H9 (cell line): Measurements from ENCODE around the gene LPCAT1. TPM values are rescaled to one million over a fixed set of nuclear protein-coding genes. Genes with fewer than 3 reads are reported as not detected.

Experiments used
- DNase-seq: peaks from one replicate; pipeline ENCODE4 v3.0.0-alpha.2; 2017
- H2AFZ ChIP-seq: one replicate; pipeline ENCODE4 v1.6.1; 2013; ENCODE audit warnings: mild to moderate bottlenecking, low read length, control low read depth, moderate library complexity
- H2AK5ac ChIP-seq: 2 replicates; pipeline ENCODE4 v1.6.1; 2013; ENCODE audit warnings: low read length, control low read depth, mixed read lengths; ENCODE audit not compliant: insufficient read length
- H2BK120ac ChIP-seq: one replicate; pipeline ENCODE4 v1.6.1; 2013; ENCODE audit warnings: low read depth, mild to moderate bottlenecking, low read length, control low read depth, inconsistent platforms; ENCODE audit not compliant: poor library complexity, severe bottlenecking
- H2BK12ac ChIP-seq: 2 replicates; pipeline ENCODE4 v1.6.1; 2013; ENCODE audit warnings: low read length, control low read depth, mixed read lengths, low read depth; ENCODE audit not compliant: insufficient read length
- H2BK15ac ChIP-seq: 2 replicates; pipeline ENCODE4 v1.6.1; 2013; ENCODE audit warnings: low read depth, low read length, control low read depth
- H2BK20ac ChIP-seq: one replicate; pipeline ENCODE4 v1.6.1; 2013; ENCODE audit warnings: low read depth, mild to moderate bottlenecking, low read length, control low read depth, inconsistent platforms; ENCODE audit not compliant: poor library complexity, severe bottlenecking
- H2BK5ac ChIP-seq: 2 replicates; pipeline ENCODE4 v1.6.1; 2013; ENCODE audit warnings: low read length, control low read depth, mixed read lengths; ENCODE audit not compliant: insufficient read length
- H3K14ac ChIP-seq: 2 replicates; pipeline ENCODE4 v1.6.1; 2013; ENCODE audit warnings: low read length, control low read depth; ENCODE audit not compliant: insufficient read depth
- H3K18ac ChIP-seq: 2 replicates; pipeline ENCODE4 v1.6.1; 2013; ENCODE audit warnings: low read depth, mild to moderate bottlenecking, mixed read lengths, low read length, control low read depth; ENCODE audit not compliant: insufficient read length
- H3K23ac ChIP-seq: 2 replicates; pipeline ENCODE4 v1.6.1; 2013; ENCODE audit warnings: low read length, control low read depth, mixed read lengths, low read depth; ENCODE audit not compliant: insufficient read length
- H3K23me2 ChIP-seq: 2 replicates; pipeline ENCODE4 v1.6.1; 2013; ENCODE audit warnings: low read depth, mild to moderate bottlenecking, mixed read lengths, low read length, control low read depth; ENCODE audit not compliant: insufficient read length, poor library complexity, severe bottlenecking
- H3K27ac ChIP-seq: 2 replicates; pipeline ENCODE4 v1.5.1; 2013; ENCODE audit warnings: low read length, control low read depth, mixed read lengths, low read depth; ENCODE audit not compliant: insufficient read length
- H3K27me3 ChIP-seq: 2 replicates; pipeline ENCODE4 v1.6.1; 2013; ENCODE audit warnings: low read length, control low read depth, inconsistent platforms; ENCODE audit not compliant: insufficient read depth
- H3K4ac ChIP-seq: 2 replicates; pipeline ENCODE4 v1.6.1; 2013; ENCODE audit warnings: low read depth, mild to moderate bottlenecking, control low read depth, inconsistent platforms, low read length, moderate library complexity
- H3K4me1 ChIP-seq: 2 replicates; pipeline ENCODE4 v1.6.1; 2013; ENCODE audit warnings: low read length, control low read depth, inconsistent platforms; ENCODE audit not compliant: insufficient read depth
- H3K4me2 ChIP-seq: 2 replicates; pipeline ENCODE4 v1.6.1; 2013; ENCODE audit warnings: low read length, control low read depth, mixed read lengths; ENCODE audit not compliant: insufficient read length, insufficient read depth
- H3K56ac ChIP-seq: 2 replicates; pipeline ENCODE4 v1.6.1; 2013; ENCODE audit warnings: low read depth, mild to moderate bottlenecking, mixed read lengths, low read length, control low read depth; ENCODE audit not compliant: insufficient read length
- H3K79me1 ChIP-seq: 2 replicates; pipeline ENCODE4 v1.6.1; 2013; ENCODE audit warnings: low read depth, mild to moderate bottlenecking, moderate library complexity, low read length, control low read depth, inconsistent platforms; ENCODE audit not compliant: insufficient read depth, poor library complexity, severe bottlenecking
- H3K79me2 ChIP-seq: 2 replicates; pipeline ENCODE4 v1.6.1; 2013; ENCODE audit warnings: low read length, control low read depth, inconsistent platforms; ENCODE audit not compliant: insufficient read depth
- H3K9ac ChIP-seq: 2 replicates; pipeline ENCODE4 v1.6.1; 2013; ENCODE audit warnings: low read length, control low read depth, mixed read lengths; ENCODE audit not compliant: insufficient read length; ENCODE audit errors: extremely low read depth
- H3K9me3 ChIP-seq: one replicate; pipeline ENCODE4 v1.6.1; 2013; ENCODE audit warnings: low read depth, low read length, inconsistent platforms; ENCODE audit not compliant: control insufficient read depth
- H3T11ph ChIP-seq: one replicate; pipeline ENCODE4 v1.6.1; 2013; ENCODE audit warnings: mild to moderate bottlenecking, low read length, control low read depth, inconsistent platforms
- H4K20me1 ChIP-seq: one replicate; pipeline ENCODE4 v1.6.1; 2013; ENCODE audit not compliant: control insufficient read depth, insufficient read length, insufficient read depth
- H4K5ac ChIP-seq: 2 replicates; pipeline ENCODE4 v1.6.1; 2013; ENCODE audit warnings: low read depth, mild to moderate bottlenecking, mixed read lengths, low read length, control low read depth; ENCODE audit not compliant: insufficient read length
- H4K8ac ChIP-seq: replicated peaks from 2 replicates; pipeline ENCODE4 v1.6.1; 2013; ENCODE audit warnings: low read length, control low read depth, mixed read lengths, low read depth; ENCODE audit not compliant: insufficient read length
- H4K91ac ChIP-seq: 2 replicates; pipeline ENCODE4 v1.6.1; 2013; ENCODE audit warnings: low read depth, mild to moderate bottlenecking, moderate library complexity, mixed read lengths, low read length, control low read depth; ENCODE audit not compliant: insufficient read length
- H3K27ac Mint-ChIP-seq, 3 experiments: 2 replicates in 2 of 3; 3 replicates in 1 of 3; pipeline ENCODE4 v1.8.0; 2020 to 2021; ENCODE audit warnings: mixed read lengths in 3 of 3, mild to moderate bottlenecking in 1 of 3, moderate library complexity in 1 of 3
- H3K27me3 Mint-ChIP-seq: 2 replicates; pipeline ENCODE4 v1.8.0; 2021; ENCODE audit warnings: low read depth, mild to moderate bottlenecking, moderate library complexity, mixed read lengths
- H3K36me3 Mint-ChIP-seq, 3 experiments: 2 replicates in 2 of 3; 3 replicates in 1 of 3; pipeline ENCODE4 v1.8.0; 2020 to 2021; ENCODE audit warnings: low read depth in 3 of 3, mixed read lengths in 3 of 3; ENCODE audit not compliant: insufficient read depth in 1 of 3
- H3K4me1 Mint-ChIP-seq, 2 experiments: 2 replicates each; pipeline ENCODE4 v1.8.0; 2020; ENCODE audit warnings: mixed read lengths in 2 of 2
- H3K4me3 Mint-ChIP-seq, 2 experiments: 2 replicates in 1 of 2; 3 replicates in 1 of 2; pipeline ENCODE4 v1.8.0; 2020 to 2021; ENCODE audit warnings: mild to moderate bottlenecking in 2 of 2, mixed read lengths in 2 of 2, moderate library complexity in 1 of 2
- H3K9me3 Mint-ChIP-seq, 2 experiments: 2 replicates in 1 of 2; 3 replicates in 1 of 2; pipeline ENCODE4 v1.8.0; 2020; ENCODE audit warnings: mild to moderate bottlenecking in 2 of 2, mixed read lengths in 2 of 2, moderate library complexity in 1 of 2
- WGBS: extraction: QIAGEN DNeasy Blood & Tissue Kit; methylation state at CpG from one replicate; pipeline ENCODE4 v1.1.7; 2013; ENCODE audit warnings: missing lambda C conversion rate, low lambda C conversion rate, mixed read lengths; ENCODE audit not compliant: insufficient read length; ENCODE audit errors: extremely low coverage; 5-methylcytosine and 5-hydroxymethylcytosine counted together
- total RNA-seq: library from RNA; stranded (reverse); gene quantifications from 2 replicates; pipeline ENCODE4 v1.2.1, GENCODE V29; 2021
- TF ChIP-seq, protein P1 (sequence below): fragments of 200-600 bp; sonication (generic); conservative IDR thresholded peaks from 3 replicates; pipeline ENCODE4 v1.8.0; 2021; ENCODE audit warnings: antibody characterized with exemption, mild to moderate bottlenecking

The LPCAT1 gene
- total RNA-seq, 1 experiment from 2014 or later, result 231 TPM

- Histone ChIP-seq H2BK20ac (no peak overlapping the region), H3T11ph (no peak overlapping the region), H3K23ac (no peak overlapping the region), H3K9me3 (no peaks in the 10 kb centered on the region), H3K27ac (no peak overlapping the region), H2BK5ac (no peak overlapping the region), H2BK120ac (no peak overlapping the region), H3K18ac (no peak overlapping the region), H3K27me3 (no peaks in the 10 kb centered on the region), H3K4me2 (no peak overlapping the region), H3K23me2 (no peaks in the 10 kb centered on the region), H3K56ac (no peak overlapping the region), H4K8ac (no peak overlapping the region), H2AK5ac (no peak overlapping the region), H3K4ac (no peak overlapping the region), H3K79me2 (no peaks in the 10 kb centered on the region), H3K79me1 (no peaks in the 10 kb centered on the region), H3K9ac (no peak overlapping the region), H3K14ac (no peak overlapping the region), H2BK12ac (no peak overlapping the region), H4K5ac (no peak overlapping the region), H2BK15ac (no peak overlapping the region), H4K20me1 (no peaks in the 10 kb centered on the region), H3K4me1 (no peaks in the 10 kb centered on the region), H2AFZ (no peak overlapping the region), H4K91ac (no peak overlapping the region)
- Mint-ChIP-seq H3K4me1 (no peaks in the 10 kb centered on the region), H3K27me3 (peaks cover 14% of the 10 kb centered on the region), H3K27ac (no peak overlapping the region), H3K9me3 (peaks cover 0 to 2% of the 10 kb centered on the region in 2 experiments; a peak in 2 of 5 replicates), H3K36me3 (no peaks in the 10 kb centered on the region), H3K4me3 (no peak overlapping the region)
- TF ChIP-seq, protein P1, sequence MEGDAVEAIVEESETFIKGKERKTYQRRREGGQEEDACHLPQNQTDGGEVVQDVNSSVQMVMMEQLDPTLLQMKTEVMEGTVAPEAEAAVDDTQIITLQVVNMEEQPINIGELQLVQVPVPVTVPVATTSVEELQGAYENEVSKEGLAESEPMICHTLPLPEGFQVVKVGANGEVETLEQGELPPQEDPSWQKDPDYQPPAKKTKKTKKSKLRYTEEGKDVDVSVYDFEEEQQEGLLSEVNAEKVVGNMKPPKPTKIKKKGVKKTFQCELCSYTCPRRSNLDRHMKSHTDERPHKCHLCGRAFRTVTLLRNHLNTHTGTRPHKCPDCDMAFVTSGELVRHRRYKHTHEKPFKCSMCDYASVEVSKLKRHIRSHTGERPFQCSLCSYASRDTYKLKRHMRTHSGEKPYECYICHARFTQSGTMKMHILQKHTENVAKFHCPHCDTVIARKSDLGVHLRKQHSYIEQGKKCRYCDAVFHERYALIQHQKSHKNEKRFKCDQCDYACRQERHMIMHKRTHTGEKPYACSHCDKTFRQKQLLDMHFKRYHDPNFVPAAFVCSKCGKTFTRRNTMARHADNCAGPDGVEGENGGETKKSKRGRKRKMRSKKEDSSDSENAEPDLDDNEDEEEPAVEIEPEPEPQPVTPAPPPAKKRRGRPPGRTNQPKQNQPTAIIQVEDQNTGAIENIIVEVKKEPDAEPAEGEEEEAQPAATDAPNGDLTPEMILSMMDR, result no peak
- no CpG with 5 or more reads among the region's 3 CpGs for WGBS
- DNase-seq, result no peak
These were observed 19.0 kb upstream of the LPCAT1 start for GRCh38 chr5:1542781-1543180.
